NOMO-1 treated with dmso at 0.1 percent for 144 hours (cell line): ENCODE measurements around the gene SYNCRIP.
"Not testable (repeated sequence)": the region's sequence is repeated elsewhere in the genome, so short reads cannot be mapped to it uniquely, and the experiment has no call there.

ENCODE experiments used
- DNase-seq: peaks from one replicate; lab custom pipeline; 2025; ENCODE audit not compliant: unreplicated experiment; lab: John Stamatoyannopoulos, UW

SYNCRIP gene

GRCh38 chr6:85670573-85670972, 27.9 kb upstream of the SYNCRIP start:
- DNase-seq: no peak

- peak; percentile 28 for DNase-seq
Observed at GRCh38 chr6:85669735-85670194, 27.1 kb upstream of the SYNCRIP start.

- DNase-seq: no peak
Observed at GRCh38 chr6:85662251-85662650, 19.6 kb upstream of the SYNCRIP start.

GRCh38 chr6:85660181-85660611, 17.5 kb upstream of the SYNCRIP start:
- no peak for DNase-seq

GRCh38 chr6:85650606-85651005, 7.9 kb upstream of the SYNCRIP start:
- DNase-seq: no peak

- no peak for DNase-seq
Observed at GRCh38 chr6:85644279-85644762, 1.6 kb upstream of the SYNCRIP start.

- peak; percentile 92 for DNase-seq
Observed at GRCh38 chr6:85643537-85644278, 1.0 kb upstream of the SYNCRIP start.

GRCh38 chr6:85641897-85642773, 551 bp downstream of the SYNCRIP start:
- peak; percentile 47 for DNase-seq

- DNase-seq: no peak
Observed at GRCh38 chr6:85641522-85641896, 1.2 kb downstream of the SYNCRIP start.

GRCh38 chr6:85640821-85641220, 1.9 kb downstream of the SYNCRIP start:
- no peak for DNase-seq

GRCh38 chr6:85637579-85637978, 5.1 kb downstream of the SYNCRIP start:
- no peak for DNase-seq

GRCh38 chr6:85632164-85632942, 10.3 kb downstream of the SYNCRIP start:
- DNase-seq: no peak

- not testable (repeated sequence) for DNase-seq
Observed at GRCh38 chr6:85631117-85631516, 11.6 kb downstream of the SYNCRIP start.

GRCh38 chr6:85628353-85628752, 14.3 kb downstream of the SYNCRIP start:
- no peak for DNase-seq

GRCh38 chr6:85620308-85620707, 22.4 kb downstream of the SYNCRIP start:
- DNase-seq: no peak

GRCh38 chr6:85614780-85615179, 27.9 kb downstream of the SYNCRIP start:
- DNase-seq: no peak

GRCh38 chr6:85612690-85613474, 29.8 kb downstream of the SYNCRIP start:
- no peak for DNase-seq

GRCh38 chr6:85610182-85610895, 32.3 kb downstream of the SYNCRIP start:
- no peak for DNase-seq

GRCh38 chr6:85602100-85602499, 40.6 kb downstream of the SYNCRIP start:
- no peak for DNase-seq
